SK-N-SH treated with all-trans-retinoic acid at 6 μM for 48 hours (cell line): ENCODE measurements around the gene SLC52A1.
A peak's percentile ranks its signal among the peaks of the same experiment; 100 is the strongest.

ENCODE experiments used
- ATAC-seq: fragments of 200-7000 bp; cut with Tn5 transposase; 3 replicates; pipeline ENCODE4 v1.9.1; 2020; ENCODE audit warnings: mild to moderate bottlenecking, moderate library complexity
- ARNTL ChIP-seq: fragments of 450-650 bp; formaldehyde crosslinking; IDR thresholded peaks from 2 replicates; pipeline ENCODE4 v1.5.0; 2020; ENCODE audit warnings: low read depth, mild to moderate bottlenecking, moderate library complexity, borderline replicate concordance
- BACH2 ChIP-seq: fragments of 250-450 bp; sonication (Bioruptor Pico); IDR thresholded peaks from 2 replicates; pipeline ENCODE4 v1.9.0; 2021; ENCODE audit warnings: mild to moderate bottlenecking, borderline replicate concordance
- CSDC2 ChIP-seq: fragments of 250-450 bp; sonication (Bioruptor Pico); IDR thresholded peaks from 2 replicates; pipeline ENCODE4 v1.5.0; 2020; ENCODE audit warnings: mild to moderate bottlenecking, moderate library complexity
- ESRRG ChIP-seq: fragments of 250-450 bp; sonication (Bioruptor Pico); IDR thresholded peaks from 2 replicates; pipeline ENCODE4 v1.6.1; 2021; ENCODE audit warnings: mild to moderate bottlenecking
- GLIS3 ChIP-seq: fragments of 250-450 bp; sonication (Bioruptor Pico); IDR thresholded peaks from 2 replicates; pipeline ENCODE4 v1.5.0; 2020; ENCODE audit warnings: mild to moderate bottlenecking, moderate library complexity
- ISL1 ChIP-seq: fragments of 250-450 bp; sonication (Bioruptor Pico); IDR thresholded peaks from 2 replicates; pipeline ENCODE4 v2.1.2; 2022; ENCODE audit warnings: mild to moderate bottlenecking, moderate library complexity
- OSR1 ChIP-seq: fragments of 250-450 bp; sonication (Bioruptor Pico); IDR thresholded peaks from 2 replicates; pipeline ENCODE4 v1.8.0; 2022; ENCODE audit warnings: moderate library complexity, mild to moderate bottlenecking, inconsistent platforms
- PPARA ChIP-seq: fragments of 250-450 bp; sonication (Bioruptor Pico); IDR thresholded peaks from 2 replicates; pipeline ENCODE4 v1.5.0; 2020; ENCODE audit warnings: mild to moderate bottlenecking, borderline replicate concordance
- RARB ChIP-seq: fragments of 250-450 bp; sonication (Bioruptor Pico); IDR thresholded peaks from 2 replicates; pipeline ENCODE4 v1.8.0; 2021; ENCODE audit warnings: mild to moderate bottlenecking, moderate library complexity
- SNAI2 ChIP-seq: fragments of 250-450 bp; sonication (Bioruptor Pico); IDR thresholded peaks from 2 replicates; pipeline ENCODE4 v1.5.0; 2020; ENCODE audit warnings: mild to moderate bottlenecking, moderate library complexity
- TCF4 ChIP-seq: fragments of 250-450 bp; sonication (Bioruptor Pico); IDR thresholded peaks from 2 replicates; pipeline ENCODE4 v1.8.0; 2021; ENCODE audit warnings: mild to moderate bottlenecking, moderate library complexity, borderline replicate concordance
- TOX ChIP-seq: fragments of 250-450 bp; sonication (Bioruptor Pico); IDR thresholded peaks from 2 replicates; pipeline ENCODE4 v1.8.0; 2021; ENCODE audit warnings: mild to moderate bottlenecking, moderate library complexity, borderline replicate concordance
- ZC3H10 ChIP-seq: fragments of 250-450 bp; sonication (Bioruptor Pico); IDR thresholded peaks from 2 replicates; pipeline ENCODE4 v1.5.1; 2021; ENCODE audit warnings: mild to moderate bottlenecking, moderate library complexity
- ZFP3 ChIP-seq: fragments of 250-450 bp; sonication (Bioruptor Pico); IDR thresholded peaks from 2 replicates; pipeline ENCODE4 v1.5.0; 2020; ENCODE audit warnings: mild to moderate bottlenecking, moderate library complexity
- ZFP30 ChIP-seq: fragments of 450-650 bp; formaldehyde crosslinking; IDR thresholded peaks from 2 replicates; pipeline ENCODE4 v1.5.0; 2022; ENCODE audit warnings: mild to moderate bottlenecking, moderate library complexity
- ZNF565 ChIP-seq: fragments of 450-650 bp; formaldehyde crosslinking; conservative IDR thresholded peaks from 2 replicates; pipeline ENCODE4 v1.5.0; 2020; ENCODE audit warnings: low read depth, mild to moderate bottlenecking, moderate library complexity
- ZNF70 ChIP-seq: fragments of 450-650 bp; formaldehyde crosslinking; IDR thresholded peaks from 2 replicates; pipeline ENCODE4 v1.5.0; 2020; ENCODE audit warnings: mild to moderate bottlenecking, moderate library complexity
- ZNF8 ChIP-seq: fragments of 450-650 bp; formaldehyde crosslinking; IDR thresholded peaks from 2 replicates; pipeline ENCODE4 v1.5.0; 2020; ENCODE audit warnings: mild to moderate bottlenecking, moderate library complexity
- TF ChIP-seq, protein P1 (sequence below): fragments of 250-450 bp; sonication (Bioruptor Pico); IDR thresholded peaks from 2 replicates; pipeline ENCODE4 v1.8.0; 2021; ENCODE audit warnings: low read depth, mild to moderate bottlenecking, moderate library complexity, borderline replicate concordance
- TF ChIP-seq, protein P2 (sequence below): fragments of 250-450 bp; sonication (Bioruptor Pico); IDR thresholded peaks from 2 replicates; pipeline ENCODE4 v1.5.1; 2020; ENCODE audit warnings: low read depth, mild to moderate bottlenecking, moderate library complexity
- TF ChIP-seq, protein P3 (sequence below): fragments of 250-450 bp; sonication (Bioruptor Pico); IDR thresholded peaks from 2 replicates; pipeline ENCODE4 v1.5.0; 2020; ENCODE audit warnings: mild to moderate bottlenecking, moderate library complexity
- TF ChIP-seq, protein P4 (sequence below): fragments of 250-450 bp; sonication (Bioruptor Pico); IDR thresholded peaks from 2 replicates; pipeline ENCODE4 v1.5.1; 2021; ENCODE audit warnings: mild to moderate bottlenecking, moderate library complexity

The SLC52A1 gene

DNA sequence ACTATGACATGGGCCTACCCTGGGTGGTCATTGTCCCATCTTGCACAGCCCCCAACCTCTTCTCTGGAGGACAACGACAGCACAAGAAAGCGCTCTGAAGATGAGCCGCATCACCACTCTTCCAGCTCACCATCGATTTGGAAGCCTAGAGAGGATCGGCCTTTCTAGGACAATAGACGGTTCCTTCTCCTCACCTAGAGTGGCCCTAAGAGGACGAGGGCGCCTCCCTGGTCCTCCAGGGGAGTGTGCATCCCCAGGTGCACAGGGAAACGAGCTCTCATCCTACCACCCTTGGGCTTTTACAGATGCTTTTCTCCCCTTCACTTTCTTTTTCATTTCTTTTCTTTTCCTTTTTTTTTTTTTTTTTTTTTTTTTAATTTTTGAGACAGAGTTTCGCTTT, 20.3 kb upstream of the SLC52A1 start (continued):
- TF ChIP-seq BACH2 (CRISPR knock-in tag) (no peak), ZNF70 (CRISPR knock-in tag) (no peak)

DNA sequence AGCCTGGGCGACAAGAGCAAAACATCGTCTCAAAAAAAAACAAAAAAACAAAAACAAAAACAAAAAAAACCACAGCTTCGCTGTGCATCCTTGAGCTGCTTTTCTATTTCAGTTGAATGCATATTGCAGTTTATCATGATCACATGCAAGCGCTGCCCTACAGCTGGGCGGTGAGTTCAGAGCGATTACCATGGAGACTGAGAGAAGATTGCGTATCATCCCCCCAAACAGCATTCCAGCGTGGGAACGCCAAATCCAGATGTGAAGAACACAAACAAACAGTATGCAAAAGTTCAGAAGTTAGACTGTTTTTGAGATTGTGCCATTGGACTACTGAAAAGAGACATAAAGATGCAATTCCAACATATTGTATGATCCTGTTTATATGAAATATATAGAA, 15.1 kb upstream of the SLC52A1 start:
- no peak for ATAC-seq
- TF ChIP-seq, protein P1, sequence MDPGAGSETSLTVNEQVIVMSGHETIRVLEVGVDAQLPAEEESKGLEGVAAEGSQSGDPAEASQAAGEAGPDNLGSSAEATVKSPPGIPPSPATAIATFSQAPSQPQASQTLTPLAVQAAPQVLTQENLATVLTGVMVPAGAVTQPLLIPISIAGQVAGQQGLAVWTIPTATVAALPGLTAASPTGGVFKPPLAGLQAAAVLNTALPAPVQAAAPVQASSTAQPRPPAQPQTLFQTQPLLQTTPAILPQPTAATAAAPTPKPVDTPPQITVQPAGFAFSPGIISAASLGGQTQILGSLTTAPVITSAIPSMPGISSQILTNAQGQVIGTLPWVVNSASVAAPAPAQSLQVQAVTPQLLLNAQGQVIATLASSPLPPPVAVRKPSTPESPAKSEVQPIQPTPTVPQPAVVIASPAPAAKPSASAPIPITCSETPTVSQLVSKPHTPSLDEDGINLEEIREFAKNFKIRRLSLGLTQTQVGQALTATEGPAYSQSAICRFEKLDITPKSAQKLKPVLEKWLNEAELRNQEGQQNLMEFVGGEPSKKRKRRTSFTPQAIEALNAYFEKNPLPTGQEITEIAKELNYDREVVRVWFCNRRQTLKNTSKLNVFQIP (CRISPR knock-in tag), result no peak
- TF ChIP-seq, protein P2, sequence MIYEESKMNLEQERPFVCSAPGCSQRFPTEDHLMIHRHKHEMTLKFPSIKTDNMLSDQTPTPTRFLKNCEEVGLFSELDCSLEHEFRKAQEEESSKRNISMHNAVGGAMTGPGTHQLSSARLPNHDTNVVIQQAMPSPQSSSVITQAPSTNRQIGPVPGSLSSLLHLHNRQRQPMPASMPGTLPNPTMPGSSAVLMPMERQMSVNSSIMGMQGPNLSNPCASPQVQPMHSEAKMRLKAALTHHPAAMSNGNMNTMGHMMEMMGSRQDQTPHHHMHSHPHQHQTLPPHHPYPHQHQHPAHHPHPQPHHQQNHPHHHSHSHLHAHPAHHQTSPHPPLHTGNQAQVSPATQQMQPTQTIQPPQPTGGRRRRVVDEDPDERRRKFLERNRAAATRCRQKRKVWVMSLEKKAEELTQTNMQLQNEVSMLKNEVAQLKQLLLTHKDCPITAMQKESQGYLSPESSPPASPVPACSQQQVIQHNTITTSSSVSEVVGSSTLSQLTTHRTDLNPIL (CRISPR knock-in tag), result no peak
- no peak for TF ChIP-seq BACH2 (CRISPR knock-in tag)
- TF ChIP-seq TOX, result no peak
- no peak for TF ChIP-seq SNAI2
- no peak for TF ChIP-seq GLIS3 (CRISPR knock-in tag)
- no peak for TF ChIP-seq ISL1 (CRISPR knock-in tag)
- TF ChIP-seq ZFP30 (CRISPR knock-in tag), result no peak
- no peak for TF ChIP-seq RARB (CRISPR knock-in tag)
- TF ChIP-seq, protein P3, sequence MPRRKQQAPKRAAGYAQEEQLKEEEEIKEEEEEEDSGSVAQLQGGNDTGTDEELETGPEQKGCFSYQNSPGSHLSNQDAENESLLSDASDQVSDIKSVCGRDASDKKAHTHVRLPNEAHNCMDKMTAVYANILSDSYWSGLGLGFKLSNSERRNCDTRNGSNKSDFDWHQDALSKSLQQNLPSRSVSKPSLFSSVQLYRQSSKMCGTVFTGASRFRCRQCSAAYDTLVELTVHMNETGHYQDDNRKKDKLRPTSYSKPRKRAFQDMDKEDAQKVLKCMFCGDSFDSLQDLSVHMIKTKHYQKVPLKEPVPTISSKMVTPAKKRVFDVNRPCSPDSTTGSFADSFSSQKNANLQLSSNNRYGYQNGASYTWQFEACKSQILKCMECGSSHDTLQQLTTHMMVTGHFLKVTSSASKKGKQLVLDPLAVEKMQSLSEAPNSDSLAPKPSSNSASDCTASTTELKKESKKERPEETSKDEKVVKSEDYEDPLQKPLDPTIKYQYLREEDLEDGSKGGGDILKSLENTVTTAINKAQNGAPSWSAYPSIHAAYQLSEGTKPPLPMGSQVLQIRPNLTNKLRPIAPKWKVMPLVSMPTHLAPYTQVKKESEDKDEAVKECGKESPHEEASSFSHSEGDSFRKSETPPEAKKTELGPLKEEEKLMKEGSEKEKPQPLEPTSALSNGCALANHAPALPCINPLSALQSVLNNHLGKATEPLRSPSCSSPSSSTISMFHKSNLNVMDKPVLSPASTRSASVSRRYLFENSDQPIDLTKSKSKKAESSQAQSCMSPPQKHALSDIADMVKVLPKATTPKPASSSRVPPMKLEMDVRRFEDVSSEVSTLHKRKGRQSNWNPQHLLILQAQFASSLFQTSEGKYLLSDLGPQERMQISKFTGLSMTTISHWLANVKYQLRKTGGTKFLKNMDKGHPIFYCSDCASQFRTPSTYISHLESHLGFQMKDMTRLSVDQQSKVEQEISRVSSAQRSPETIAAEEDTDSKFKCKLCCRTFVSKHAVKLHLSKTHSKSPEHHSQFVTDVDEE, result no peak
- no peak for TF ChIP-seq CSDC2
- no peak for TF ChIP-seq ESRRG
- TF ChIP-seq ZNF70 (CRISPR knock-in tag), result no peak
- TF ChIP-seq PPARA (CRISPR knock-in tag), result no peak
- TF ChIP-seq ZNF8 (CRISPR knock-in tag), result no peak
- no peak for TF ChIP-seq ZNF565
- TF ChIP-seq ZC3H10 (CRISPR knock-in tag), result no peak
- no peak for TF ChIP-seq OSR1 (CRISPR knock-in tag)
- no peak for TF ChIP-seq TCF4 (CRISPR knock-in tag)
- TF ChIP-seq ZFP3 (CRISPR knock-in tag), result no peak

DNA sequence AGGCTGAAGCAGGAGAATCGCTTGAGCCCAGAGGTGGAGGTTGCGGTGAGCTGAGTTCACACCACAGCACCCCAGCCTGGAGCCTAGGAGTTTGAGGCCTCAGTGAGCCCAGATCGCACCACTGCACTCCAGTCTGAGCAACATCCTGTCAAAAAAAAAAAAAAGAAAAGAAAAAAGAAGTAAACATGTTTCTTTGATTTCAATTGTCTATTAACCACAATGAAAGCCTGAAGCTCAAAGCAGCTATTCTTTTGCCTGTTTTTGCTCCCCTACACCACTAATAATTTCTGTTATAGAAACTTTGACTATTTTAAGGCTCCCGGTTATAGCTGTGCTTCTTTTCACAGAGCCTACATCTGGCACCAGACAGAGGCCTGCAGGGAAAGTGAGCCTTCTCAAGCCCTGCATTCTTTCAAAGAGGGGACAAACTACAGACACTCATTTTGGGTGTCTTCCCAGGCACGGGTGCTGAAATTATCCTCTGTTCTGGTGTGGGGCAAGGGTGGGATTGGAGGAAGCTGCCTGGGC, 14.2 kb upstream of the SLC52A1 start:
- no peak for TF ChIP-seq ZNF70 (CRISPR knock-in tag)
- no peak for TF ChIP-seq RARB (CRISPR knock-in tag)
- TF ChIP-seq, protein P1 (CRISPR knock-in tag), result no peak
- TF ChIP-seq ZNF8 (CRISPR knock-in tag), result no peak
- TF ChIP-seq ZFP3 (CRISPR knock-in tag), result no peak
- TF ChIP-seq, all 23 proteins: peak for 0
- peak; percentile 33; the same call in 2 of the 3 replicates for ATAC-seq

DNA sequence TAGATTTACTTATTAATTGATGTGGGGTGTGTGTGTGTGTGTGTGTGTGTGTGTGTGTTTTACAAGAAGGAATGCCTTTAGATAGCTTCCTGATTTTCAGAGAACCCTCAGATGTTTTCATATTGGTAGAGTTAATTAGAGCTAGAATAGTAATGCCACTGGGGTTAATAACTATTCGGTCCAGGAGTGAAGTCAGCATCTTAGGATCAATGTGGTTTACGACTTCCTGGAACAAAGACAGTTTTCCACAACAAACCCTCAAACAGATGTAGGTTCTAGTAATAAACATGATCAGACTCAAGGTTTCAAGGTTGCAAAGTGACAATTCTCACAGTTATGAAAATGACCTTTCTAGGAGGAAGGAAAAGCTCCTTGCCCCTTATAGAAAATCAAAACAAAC, 12.2 kb upstream of the SLC52A1 start:
- no peak for ATAC-seq
- TF ChIP-seq PPARA (CRISPR knock-in tag), result no peak
- TF ChIP-seq TOX, result no peak
- TF ChIP-seq BACH2 (CRISPR knock-in tag), result no peak
- TF ChIP-seq ARNTL, result no peak
- TF ChIP-seq ZFP30 (CRISPR knock-in tag), result no peak
- TF ChIP-seq, protein P1 (CRISPR knock-in tag), result no peak
- TF ChIP-seq, protein P4, sequence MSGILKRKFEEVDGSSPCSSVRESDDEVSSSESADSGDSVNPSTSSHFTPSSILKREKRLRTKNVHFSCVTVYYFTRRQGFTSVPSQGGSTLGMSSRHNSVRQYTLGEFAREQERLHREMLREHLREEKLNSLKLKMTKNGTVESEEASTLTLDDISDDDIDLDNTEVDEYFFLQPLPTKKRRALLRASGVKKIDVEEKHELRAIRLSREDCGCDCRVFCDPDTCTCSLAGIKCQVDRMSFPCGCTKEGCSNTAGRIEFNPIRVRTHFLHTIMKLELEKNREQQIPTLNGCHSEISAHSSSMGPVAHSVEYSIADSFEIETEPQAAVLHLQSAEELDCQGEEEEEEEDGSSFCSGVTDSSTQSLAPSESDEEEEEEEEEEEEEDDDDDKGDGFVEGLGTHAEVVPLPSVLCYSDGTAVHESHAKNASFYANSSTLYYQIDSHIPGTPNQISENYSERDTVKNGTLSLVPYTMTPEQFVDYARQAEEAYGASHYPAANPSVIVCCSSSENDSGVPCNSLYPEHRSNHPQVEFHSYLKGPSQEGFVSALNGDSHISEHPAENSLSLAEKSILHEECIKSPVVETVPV (CRISPR knock-in tag), result no peak
- TF ChIP-seq, protein P2 (CRISPR knock-in tag), result no peak
- no peak for TF ChIP-seq OSR1 (CRISPR knock-in tag)
- TF ChIP-seq ZC3H10 (CRISPR knock-in tag), result no peak
- TF ChIP-seq SNAI2, result no peak
- TF ChIP-seq RARB (CRISPR knock-in tag), result no peak
